NCI-H526 treated with DMSO at 0.1 percent for 48 hours (cell line): Measurements from ENCODE around the gene UNC45A.
A peak's percentile ranks its signal among the peaks of the same experiment; 100 is the strongest.
"Not testable (repeated sequence)": the region's sequence is repeated elsewhere in the genome, so short reads cannot be mapped to it uniquely, and the experiment has no call there.

Source experiments
- DNase-seq: peaks from one replicate; lab custom pipeline; 2025; lab: John Stamatoyannopoulos, UW

Gene UNC45A

GRCh38 chr15:90918034-90918788 lies 16.9 kb upstream of the UNC45A start:
- no peak for DNase-seq

GRCh38 chr15:90918835-90919234 lies 16.2 kb upstream of the UNC45A start:
- DNase-seq, result no peak

GRCh38 chr15:90921887-90922286 lies 13.2 kb upstream of the UNC45A start:
- DNase-seq, result no peak

- peak; percentile 27 for DNase-seq
Measured at GRCh38 chr15:90922712-90923322, 12.3 kb upstream of the UNC45A start.

GRCh38 chr15:90924375-90924774 lies 10.7 kb upstream of the UNC45A start:
- no peak for DNase-seq

GRCh38 chr15:90926766-90927165 lies 8.3 kb upstream of the UNC45A start:
- DNase-seq, result not testable (repeated sequence)

GRCh38 chr15:90928106-90928505 lies 7.0 kb upstream of the UNC45A start:
- DNase-seq, result not testable (repeated sequence)

GRCh38 chr15:90929246-90930019 lies 5.7 kb upstream of the UNC45A start:
- no peak for DNase-seq

- no peak for DNase-seq
Measured at GRCh38 chr15:90930861-90931574, 4.1 kb upstream of the UNC45A start.

- no peak for DNase-seq
Measured at GRCh38 chr15:90931575-90931827, 3.6 kb upstream of the UNC45A start.

- DNase-seq, result peak; percentile 82
Measured at GRCh38 chr15:90931828-90932659, 3.0 kb upstream of the UNC45A start, which contains the start of gene HDDC3. Gene HDDC3 (minus strand): TSS chr15:90932549. CDS start chr15:90932540, 9 bp downstream.

- DNase-seq, result no peak
Measured at GRCh38 chr15:90932660-90932991, 2.5 kb upstream of the UNC45A start.

- DNase-seq, result no peak
Measured at GRCh38 chr15:90933301-90933700, 1.8 kb upstream of the UNC45A start.

- peak; percentile 79 for DNase-seq
Measured at GRCh38 chr15:90934256-90934948, 683 bp upstream of the UNC45A start.

GRCh38 chr15:90936823-90937222 lies 1.7 kb downstream of the UNC45A start:
- no peak for DNase-seq

- no peak for DNase-seq
Measured at GRCh38 chr15:90938261-90938660, 3.2 kb downstream of the UNC45A start.

- DNase-seq, result no peak
Measured at GRCh38 chr15:90939756-90940155, 4.7 kb downstream of the UNC45A start.

- no peak for DNase-seq
Measured at GRCh38 chr15:90941038-90941437, 6.0 kb downstream of the UNC45A start.

- DNase-seq, result no peak
Measured at GRCh38 chr15:90942354-90943120, 7.5 kb downstream of the UNC45A start.

GRCh38 chr15:90945091-90945490 lies 10.0 kb downstream of the UNC45A start:
- no peak for DNase-seq
